H1 (cell line): Measurements from ENCODE around the gene NCAPG2.

Source experiments
- JUN ChIP-seq: IDR thresholded peaks from 2 replicates; pipeline ENCODE4 v1.6.1; 2011; ENCODE audit warnings: low read depth, mild to moderate bottlenecking, improper control_type of control experiment, low read length
- POLR2A ChIP-seq, 2 experiments: IDR thresholded peaks; 1 replicate in 1 of 2; 2 replicates in 1 of 2; pipeline ENCODE4 v1.6.1; 2011; ENCODE audit warnings: low read depth in 2 of 2, low read length in 2 of 2, mild to moderate bottlenecking in 2 of 2; ENCODE audit errors: control extremely low read depth in 1 of 2
- RAD21 ChIP-seq, 2 experiments: IDR thresholded peaks in 1 of 2; conservative IDR thresholded peaks in 1 of 2; 2 replicates each; pipeline ENCODE4 v1.6.1; 2011; ENCODE audit warnings: low read depth in 2 of 2, low read length in 2 of 2, improper control_type of control experiment in 1 of 2, inconsistent platforms in 1 of 2, mild to moderate bottlenecking in 1 of 2, moderate library complexity in 1 of 2
- SIX5 ChIP-seq: IDR thresholded peaks from 2 replicates; pipeline ENCODE4 v1.6.1; 2011; ENCODE audit warnings: mild to moderate bottlenecking, low read depth, low read length
- TF ChIP-seq, protein P1 (sequence below), 3 experiments: IDR thresholded peaks; 1 replicate in 2 of 3; 2 replicates in 1 of 3; pipeline versions ENCODE4 v1.5.1 to v1.6.1; 2011; ENCODE audit warnings: low read length in 3 of 3, mild to moderate bottlenecking in 3 of 3, inconsistent platforms in 2 of 3, low read depth in 1 of 3, moderate library complexity in 1 of 3; ENCODE audit not compliant: insufficient read depth in 1 of 3; ENCODE audit errors: control extremely low read depth in 1 of 3
- TF ChIP-seq, protein P2 (sequence below): IDR thresholded peaks from 2 replicates; pipeline ENCODE4 v1.6.1; 2011; ENCODE audit warnings: low read length, improper control_type of control experiment

GRCh38 chr7:158698657-158699195, 5.9 kb downstream of the NCAPG2 start:
- TF ChIP-seq POLR2A (IDR thresholded peaks at IDR 0.05; ENCODE audit: control extremely low read depth in 1 of 2, low read depth in 2 of 2, low read length in 2 of 2) (no peak), SIX5 (no peak), RAD21 (IDR thresholded peaks at IDR 0.05 in 1 of 2, conservative IDR thresholded peaks at IDR 0.05 in 1 of 2; ENCODE audit: low read depth in 2 of 2, low read length in 2 of 2) (no peak), JUN (no peak)
- TF ChIP-seq, protein P1, sequence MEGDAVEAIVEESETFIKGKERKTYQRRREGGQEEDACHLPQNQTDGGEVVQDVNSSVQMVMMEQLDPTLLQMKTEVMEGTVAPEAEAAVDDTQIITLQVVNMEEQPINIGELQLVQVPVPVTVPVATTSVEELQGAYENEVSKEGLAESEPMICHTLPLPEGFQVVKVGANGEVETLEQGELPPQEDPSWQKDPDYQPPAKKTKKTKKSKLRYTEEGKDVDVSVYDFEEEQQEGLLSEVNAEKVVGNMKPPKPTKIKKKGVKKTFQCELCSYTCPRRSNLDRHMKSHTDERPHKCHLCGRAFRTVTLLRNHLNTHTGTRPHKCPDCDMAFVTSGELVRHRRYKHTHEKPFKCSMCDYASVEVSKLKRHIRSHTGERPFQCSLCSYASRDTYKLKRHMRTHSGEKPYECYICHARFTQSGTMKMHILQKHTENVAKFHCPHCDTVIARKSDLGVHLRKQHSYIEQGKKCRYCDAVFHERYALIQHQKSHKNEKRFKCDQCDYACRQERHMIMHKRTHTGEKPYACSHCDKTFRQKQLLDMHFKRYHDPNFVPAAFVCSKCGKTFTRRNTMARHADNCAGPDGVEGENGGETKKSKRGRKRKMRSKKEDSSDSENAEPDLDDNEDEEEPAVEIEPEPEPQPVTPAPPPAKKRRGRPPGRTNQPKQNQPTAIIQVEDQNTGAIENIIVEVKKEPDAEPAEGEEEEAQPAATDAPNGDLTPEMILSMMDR (IDR thresholded peaks at IDR 0.05; ENCODE audit: control extremely low read depth in 1 of 3, insufficient read depth in 1 of 3, low read depth in 1 of 3, low read length in 3 of 3), result no peak
- TF ChIP-seq, protein P2, sequence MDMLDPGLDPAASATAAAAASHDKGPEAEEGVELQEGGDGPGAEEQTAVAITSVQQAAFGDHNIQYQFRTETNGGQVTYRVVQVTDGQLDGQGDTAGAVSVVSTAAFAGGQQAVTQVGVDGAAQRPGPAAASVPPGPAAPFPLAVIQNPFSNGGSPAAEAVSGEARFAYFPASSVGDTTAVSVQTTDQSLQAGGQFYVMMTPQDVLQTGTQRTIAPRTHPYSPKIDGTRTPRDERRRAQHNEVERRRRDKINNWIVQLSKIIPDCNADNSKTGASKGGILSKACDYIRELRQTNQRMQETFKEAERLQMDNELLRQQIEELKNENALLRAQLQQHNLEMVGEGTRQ, result no peak
